Lower leg skin (tissue), 4 donors: Measurements from ENCODE around the gene HNRNPU. TPM values are rescaled to one million over a fixed set of nuclear protein-coding genes. Genes with fewer than 3 reads are reported as not detected.

Experiments used
- DNase-seq, 2 donors: peaks; one replicate each; pipeline ENCODE4 v3.0.0-alpha.2; 2019; ENCODE audit warnings: low spot score in 2 of 2
- H3K4me3 ChIP-seq: fragments of 200-600 bp; sonication (generic); 2 replicates; pipeline ENCODE4 v1.5.1; 2017; ENCODE audit warnings: mild to moderate bottlenecking, low read depth; ENCODE audit not compliant: poor library complexity, severe bottlenecking
- CTCF ChIP-seq, 3 donors: fragments of 450-650 bp; IDR thresholded peaks; one replicate each; pipeline ENCODE4 v1.5.1; 2016; ENCODE audit warnings: antibody characterized with exemption in 3 of 3, mild to moderate bottlenecking in 3 of 3, moderate library complexity in 2 of 3
- POLR2A ChIP-seq, 2 donors: fragments of 450-650 bp; IDR thresholded peaks; one replicate each; pipeline ENCODE4 v1.6.1; 2016 to 2017; ENCODE audit warnings: antibody characterized with exemption in 2 of 2, mild to moderate bottlenecking in 1 of 2, moderate library complexity in 1 of 2
- WGBS, 2 donors: methylation state at CpG; one replicate each; pipeline ENCODE4 v1.1.5; 2018; 5-methylcytosine and 5-hydroxymethylcytosine counted together
- intact Hi-C: fragments of 100-400 bp; cut with DNase I; formaldehyde crosslinking; loops from one replicate; pipeline ENCODE4 v1.15.0; 2023; ENCODE audit warnings: low total_unique reads
- total RNA-seq, 4 donors: library from RNA; depleted of rRNA; stranded (reverse); fragments of >200 nt; gene quantifications; one replicate each; pipeline ENCODE4 v1.1.0, GENCODE V29; 2016

Gene HNRNPU
- total RNA-seq, 4 donors from 2014 or later, result 183 to 262 (median 209) TPM

- intact Hi-C loops, result no loop called here
- no peak for DNase-seq
- no peak overlapping the region for H3K4me3 ChIP-seq
- 60 to 76% methylated on average over 7 of the region's 7 CpGs for WGBS, 2 donors
- TF ChIP-seq POLR2A (IDR thresholded peaks at IDR 0.05) (no peak), CTCF (IDR thresholded peaks at IDR 0.05) (no peak)
Observed at GRCh38 chr1:244854865-244855578, 9.3 kb downstream of the HNRNPU start.

- intact Hi-C loops, result no loop called here
- TF ChIP-seq POLR2A (IDR thresholded peaks at IDR 0.05), result no peak
- TF ChIP-seq CTCF (IDR thresholded peaks at IDR 0.05), result no peak
- no peak overlapping the region for H3K4me3 ChIP-seq
- WGBS, 2 donors, result 60 to 65% methylated on average over 5 of the region's 5 CpGs
- no peak for DNase-seq
Observed at GRCh38 chr1:244854166-244854565, 10.2 kb downstream of the HNRNPU start.

GRCh38 chr1:244852694-244853093, 11.6 kb downstream of the HNRNPU start:
- H3K4me3 ChIP-seq, result no peak overlapping the region
- no peak for TF ChIP-seq POLR2A (IDR thresholded peaks at IDR 0.05)
- TF ChIP-seq CTCF (IDR thresholded peaks at IDR 0.05), result no peak
- intact Hi-C loops, result no loop called here
- WGBS, 2 donors, result 91 to 94% methylated on average over 1 of the region's 1 CpG
- no peak for DNase-seq

GRCh38 chr1:244851546-244852231, 12.7 kb downstream of the HNRNPU start:
- TF ChIP-seq CTCF (IDR thresholded peaks at IDR 0.05) (no peak), POLR2A (IDR thresholded peaks at IDR 0.05) (no peak)
- H3K4me3 ChIP-seq, result no peak overlapping the region
- intact Hi-C loops, result no loop called here
- DNase-seq, result no peak
- WGBS, 2 donors, result 90 to 94% methylated on average over 4 of the region's 4 CpGs

GRCh38 chr1:244850896-244851295, 13.4 kb downstream of the HNRNPU start:
- TF ChIP-seq CTCF (IDR thresholded peaks at IDR 0.05), result no peak
- no peak for TF ChIP-seq POLR2A (IDR thresholded peaks at IDR 0.05)
- no peak overlapping the region for H3K4me3 ChIP-seq
- WGBS, 2 donors, result 97 to 99% methylated on average over 2 of the region's 2 CpGs
- intact Hi-C loops, result no loop called here
- DNase-seq, result no peak
